Fibroblast of lung (primary cell): ENCODE data around the gene ADCY2. TPM values are rescaled to one million over a fixed set of nuclear protein-coding genes. Genes with fewer than 3 reads are reported as not detected.

Experiments
- DNase-seq, 2 donors: peaks; one replicate each; pipeline versions ENCODE4 v3.0.0 to v3.0.0-alpha.2; 2010; ENCODE audit warnings: low read depth in 2 of 2
- H2AFZ ChIP-seq: 2 replicates; pipeline ENCODE4 v1.5.1; 2012; ENCODE audit warnings: low read length, control low read depth, inconsistent platforms
- H3K27ac ChIP-seq: 2 replicates; pipeline ENCODE4 v1.5.1; 2011; ENCODE audit warnings: low read length, control low read depth; ENCODE audit not compliant: insufficient read depth
- H3K27me3 ChIP-seq: 2 replicates; pipeline ENCODE4 v1.5.1; 2011; ENCODE audit warnings: mild to moderate bottlenecking, low read length; ENCODE audit not compliant: control insufficient read depth, insufficient read depth
- H3K36me3 ChIP-seq: 2 replicates; pipeline ENCODE4 v1.5.1; 2011; ENCODE audit warnings: low read length; ENCODE audit not compliant: control insufficient read depth, insufficient read depth
- H3K4me1 ChIP-seq: 2 replicates; pipeline ENCODE4 v1.5.1; 2011; ENCODE audit warnings: low read length; ENCODE audit not compliant: control insufficient read depth, insufficient read depth; ENCODE audit errors: extremely low read depth
- H3K4me2 ChIP-seq: 2 replicates; pipeline ENCODE4 v1.5.1; 2011; ENCODE audit warnings: low read length, control low read depth; ENCODE audit not compliant: insufficient read depth; ENCODE audit errors: extremely low read depth
- H3K4me3 ChIP-seq, 4 experiments: fragments of 200-600 bp in 1 of 4; sonication (generic) in 1 of 4; replicated peaks in 1 of 4; 2 replicates each; pipeline ENCODE4 v1.5.1; 2011 to 2016; ENCODE audit warnings: low read length in 4 of 4, low read depth in 3 of 4, mild to moderate bottlenecking in 3 of 4, control low read depth in 2 of 4, inconsistent platforms in 1 of 4, mixed read lengths in 1 of 4; ENCODE audit not compliant: insufficient read depth in 1 of 4; ENCODE audit errors: control extremely low read depth in 1 of 4
- H3K79me2 ChIP-seq: 2 replicates; pipeline ENCODE4 v1.5.1; 2012; ENCODE audit warnings: mild to moderate bottlenecking, low read length, inconsistent platforms; ENCODE audit not compliant: control insufficient read depth, insufficient read depth
- H3K9ac ChIP-seq: 2 replicates; pipeline ENCODE4 v1.5.1; 2011; ENCODE audit warnings: mild to moderate bottlenecking, low read length, control low read depth; ENCODE audit not compliant: insufficient read depth
- H3K9me3 ChIP-seq: 2 replicates; pipeline ENCODE4 v1.5.1; 2012; ENCODE audit warnings: low read depth, low read length; ENCODE audit not compliant: control insufficient read depth, insufficient read depth
- H4K20me1 ChIP-seq: 2 replicates; pipeline ENCODE4 v1.5.1; 2011; ENCODE audit warnings: low read length; ENCODE audit not compliant: control insufficient read depth, insufficient read depth; ENCODE audit errors: extremely low read depth
- EZH2 ChIP-seq: IDR thresholded peaks from 2 replicates; pipeline ENCODE4 v1.5.1; 2012; ENCODE audit warnings: low read length, control low read depth, mild to moderate bottlenecking; ENCODE audit errors: missing control alignments
- polyA plus RNA-seq, 2 donors: library from polyadenylated mRNA; depleted of rRNA in 1 of 2; stranded (reverse) in 1 of 2; unstranded in 1 of 2; fragments of >200 nt; gene quantifications; 2 replicates each; pipeline ENCODE4 v1.2.1, GENCODE V29; 2011 to 2012; ENCODE audit warnings: missing spikeins in 1 of 2
- total RNA-seq: library from RNA; depleted of rRNA; stranded (reverse); fragments of >200 nt; gene quantifications from 2 replicates; pipeline ENCODE4 v1.2.1, GENCODE V29; 2014
- TF ChIP-seq, protein P1 (sequence below), 2 donors: IDR thresholded peaks in 1 of 2; conservative IDR thresholded peaks in 1 of 2; 1 replicate in 1 of 2; 2 replicates in 1 of 2; pipeline ENCODE4 v1.5.1; 2011 to 2012; ENCODE audit warnings: low read length in 2 of 2, control low read depth in 1 of 2, inconsistent platforms in 1 of 2, low read depth in 1 of 2, mild to moderate bottlenecking in 1 of 2

The ADCY2 gene
- total and polyA plus RNA-seq, 2 donors (not counting 1 experiment from before 2014, with no cell fraction given): under 0.01 to 0.05 TPM

DNA sequence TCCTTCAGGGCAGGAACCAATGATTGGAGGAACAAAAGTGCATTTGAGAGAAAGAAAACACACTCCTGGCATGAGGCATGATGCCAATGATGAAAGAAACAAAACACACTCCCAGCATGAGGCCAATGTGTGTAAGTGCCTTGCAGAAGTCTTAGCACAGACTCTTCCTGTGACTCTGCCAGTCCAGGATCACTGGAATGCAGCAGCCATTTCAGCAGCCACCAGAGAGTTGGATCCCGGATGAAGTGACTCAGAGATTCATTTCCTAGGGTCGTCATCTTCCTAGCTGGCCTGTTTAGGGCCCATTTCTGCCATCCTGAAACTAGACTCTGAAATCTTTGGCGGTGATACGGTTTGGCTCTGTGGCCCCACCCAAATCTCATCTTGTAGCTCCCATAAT lies 242.5 kb downstream of the ADCY2 start:
- no peaks in the 10 kb centered on the region for H3K79me2 ChIP-seq
- H3K9ac ChIP-seq: no peak overlapping the region
- no peak overlapping the region for H2AFZ ChIP-seq
- H4K20me1 ChIP-seq: no peaks in the 10 kb centered on the region
- no peaks in the 10 kb centered on the region for H3K27me3 ChIP-seq
- H3K4me2 ChIP-seq: no peak overlapping the region
- H3K4me3 ChIP-seq: no peak overlapping the region
- DNase-seq: peak in 1 of 2 donors; percentile 54
- H3K36me3 ChIP-seq: no peaks in the 10 kb centered on the region
- H3K4me1 ChIP-seq: no peaks in the 10 kb centered on the region
- TF ChIP-seq, protein P1, sequence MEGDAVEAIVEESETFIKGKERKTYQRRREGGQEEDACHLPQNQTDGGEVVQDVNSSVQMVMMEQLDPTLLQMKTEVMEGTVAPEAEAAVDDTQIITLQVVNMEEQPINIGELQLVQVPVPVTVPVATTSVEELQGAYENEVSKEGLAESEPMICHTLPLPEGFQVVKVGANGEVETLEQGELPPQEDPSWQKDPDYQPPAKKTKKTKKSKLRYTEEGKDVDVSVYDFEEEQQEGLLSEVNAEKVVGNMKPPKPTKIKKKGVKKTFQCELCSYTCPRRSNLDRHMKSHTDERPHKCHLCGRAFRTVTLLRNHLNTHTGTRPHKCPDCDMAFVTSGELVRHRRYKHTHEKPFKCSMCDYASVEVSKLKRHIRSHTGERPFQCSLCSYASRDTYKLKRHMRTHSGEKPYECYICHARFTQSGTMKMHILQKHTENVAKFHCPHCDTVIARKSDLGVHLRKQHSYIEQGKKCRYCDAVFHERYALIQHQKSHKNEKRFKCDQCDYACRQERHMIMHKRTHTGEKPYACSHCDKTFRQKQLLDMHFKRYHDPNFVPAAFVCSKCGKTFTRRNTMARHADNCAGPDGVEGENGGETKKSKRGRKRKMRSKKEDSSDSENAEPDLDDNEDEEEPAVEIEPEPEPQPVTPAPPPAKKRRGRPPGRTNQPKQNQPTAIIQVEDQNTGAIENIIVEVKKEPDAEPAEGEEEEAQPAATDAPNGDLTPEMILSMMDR (conservative IDR thresholded peaks at IDR 0.05 in 1 of 2, IDR thresholded peaks at IDR 0.05 in 1 of 2; ENCODE audit: low read depth in 1 of 2, low read length in 2 of 2): no peak
- TF ChIP-seq EZH2: no peak
- no peak overlapping the region for H3K27ac ChIP-seq
- no peaks in the 10 kb centered on the region for H3K9me3 ChIP-seq

DNA sequence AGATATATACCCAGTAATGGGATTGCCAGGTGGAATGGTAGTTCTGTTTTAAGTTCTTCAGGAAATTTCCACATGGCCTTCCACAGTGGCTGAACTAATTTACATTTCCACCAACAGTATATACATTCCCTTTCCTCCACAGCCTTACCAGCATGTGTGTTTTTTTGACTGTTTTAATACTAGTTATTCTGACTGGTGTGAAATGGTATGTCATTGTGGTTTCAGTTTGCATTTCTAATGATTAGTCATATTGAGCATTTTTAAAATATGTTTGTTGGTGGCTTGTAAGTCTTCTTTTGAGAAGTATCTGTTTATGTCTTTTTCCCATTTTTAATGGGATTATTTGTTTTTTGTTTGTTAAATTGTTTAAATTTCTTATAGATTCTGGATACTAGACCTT lies 246.1 kb downstream of the ADCY2 start:
- H3K36me3 ChIP-seq: no peaks in the 10 kb centered on the region
- H3K9ac ChIP-seq: no peak overlapping the region
- no peaks in the 10 kb centered on the region for H3K27me3 ChIP-seq
- H4K20me1 ChIP-seq: no peaks in the 10 kb centered on the region
- DNase-seq: peak in 1 of 2 donors; percentile 47
- H2AFZ ChIP-seq: no peak overlapping the region
- TF ChIP-seq, protein P1 (conservative IDR thresholded peaks at IDR 0.05 in 1 of 2, IDR thresholded peaks at IDR 0.05 in 1 of 2; ENCODE audit: low read depth in 1 of 2, low read length in 2 of 2): no peak
- no peak for TF ChIP-seq EZH2
- no peaks in the 10 kb centered on the region for H3K79me2 ChIP-seq
- H3K4me2 ChIP-seq: no peak overlapping the region
- H3K4me3 ChIP-seq: no peak overlapping the region
- no peak overlapping the region for H3K27ac ChIP-seq
- no peaks in the 10 kb centered on the region for H3K9me3 ChIP-seq
- H3K4me1 ChIP-seq: no peaks in the 10 kb centered on the region

DNA sequence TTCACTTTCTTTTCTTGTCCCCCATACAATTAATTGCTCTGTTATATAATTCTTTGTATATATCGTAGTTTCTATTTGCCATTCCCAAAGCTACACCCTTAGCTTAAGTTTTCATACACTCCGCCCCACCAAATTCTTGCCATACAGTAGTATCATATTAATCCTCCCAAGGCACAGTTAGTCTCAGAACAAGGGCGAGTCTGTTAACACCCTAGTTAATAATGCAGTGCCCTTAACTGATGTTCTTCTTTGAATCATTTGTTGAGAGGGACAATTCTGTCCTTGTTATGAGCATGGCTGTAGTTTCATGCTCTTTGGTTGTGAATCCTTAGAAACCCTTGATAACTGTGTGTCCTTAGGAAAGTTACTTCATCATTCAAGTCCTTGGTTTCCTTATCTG lies 248.8 kb downstream of the ADCY2 start:
- no peaks in the 10 kb centered on the region for H3K36me3 ChIP-seq
- H3K4me1 ChIP-seq: no peaks in the 10 kb centered on the region
- H3K4me3 ChIP-seq: no peak overlapping the region
- H3K27ac ChIP-seq: no peak overlapping the region
- no peak overlapping the region for H2AFZ ChIP-seq
- no peaks in the 10 kb centered on the region for H3K9me3 ChIP-seq
- no peak overlapping the region for H3K9ac ChIP-seq
- DNase-seq: no peak
- no peaks in the 10 kb centered on the region for H4K20me1 ChIP-seq
- H3K4me2 ChIP-seq: no peak overlapping the region
- no peaks in the 10 kb centered on the region for H3K27me3 ChIP-seq
- no peak for TF ChIP-seq EZH2
- TF ChIP-seq, protein P1 (conservative IDR thresholded peaks at IDR 0.05 in 1 of 2, IDR thresholded peaks at IDR 0.05 in 1 of 2; ENCODE audit: low read depth in 1 of 2, low read length in 2 of 2): no peak
- H3K79me2 ChIP-seq: no peaks in the 10 kb centered on the region
